Measurements from ENCODE around the gene PRKN.

Gene PRKN

GRCh38 chr6:162528538-162528937 is 199.0 kb downstream of the PRKN start:
- no peak for DNase-seq

- DNase-seq = no peak
Observed at GRCh38 chr6:162526960-162527359, 200.6 kb downstream of the PRKN start.

DNA sequence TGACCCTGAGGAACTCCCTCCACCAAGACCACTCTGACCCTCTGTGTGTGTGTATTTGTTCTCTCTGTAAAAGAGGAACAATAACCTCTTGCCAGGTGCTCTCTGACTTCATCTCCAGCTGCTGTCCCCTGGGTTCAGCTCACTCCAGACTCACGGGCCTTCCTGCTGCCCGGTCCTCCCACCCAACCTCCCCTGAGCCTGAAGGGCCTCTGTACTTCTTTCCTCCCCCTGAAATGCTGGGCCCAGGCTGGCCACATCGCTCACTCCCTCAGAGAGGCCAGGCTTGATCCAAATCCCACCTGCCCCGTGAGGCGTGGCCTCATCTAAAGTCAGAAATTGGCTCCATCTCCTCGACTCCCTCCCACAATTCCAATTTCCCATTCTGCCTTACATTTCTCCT is 202.4 kb downstream of the PRKN start:
- DNase-seq = no peak

GRCh38 chr6:162512744-162513143 is 214.8 kb downstream of the PRKN start:
- DNase-seq = no peak

DNA sequence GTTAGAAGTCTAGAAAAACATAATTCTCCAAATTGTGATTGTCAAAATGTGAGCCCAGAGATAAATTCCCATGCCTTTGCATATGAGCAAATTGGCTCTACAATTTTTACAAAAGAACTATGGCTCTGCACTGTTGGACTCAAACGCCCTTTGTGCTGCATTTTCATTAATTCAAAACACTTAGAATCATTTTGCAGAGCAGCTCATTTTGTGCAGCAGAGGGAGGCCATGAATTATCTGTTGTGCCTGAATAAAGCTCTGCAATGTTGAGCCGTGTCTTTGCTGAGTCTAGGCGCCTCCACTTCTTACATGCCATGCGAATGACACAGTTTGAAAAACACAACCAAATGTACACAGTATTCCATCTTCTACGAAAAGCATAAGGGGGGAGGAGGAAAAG is 230.2 kb downstream of the PRKN start:
- no peak for DNase-seq

- no peak for DNase-seq
Observed at GRCh38 chr6:162493917-162494316, 233.6 kb downstream of the PRKN start.

GRCh38 chr6:162491637-162492036 is 235.9 kb downstream of the PRKN start:
- no peak for DNase-seq

DNA sequence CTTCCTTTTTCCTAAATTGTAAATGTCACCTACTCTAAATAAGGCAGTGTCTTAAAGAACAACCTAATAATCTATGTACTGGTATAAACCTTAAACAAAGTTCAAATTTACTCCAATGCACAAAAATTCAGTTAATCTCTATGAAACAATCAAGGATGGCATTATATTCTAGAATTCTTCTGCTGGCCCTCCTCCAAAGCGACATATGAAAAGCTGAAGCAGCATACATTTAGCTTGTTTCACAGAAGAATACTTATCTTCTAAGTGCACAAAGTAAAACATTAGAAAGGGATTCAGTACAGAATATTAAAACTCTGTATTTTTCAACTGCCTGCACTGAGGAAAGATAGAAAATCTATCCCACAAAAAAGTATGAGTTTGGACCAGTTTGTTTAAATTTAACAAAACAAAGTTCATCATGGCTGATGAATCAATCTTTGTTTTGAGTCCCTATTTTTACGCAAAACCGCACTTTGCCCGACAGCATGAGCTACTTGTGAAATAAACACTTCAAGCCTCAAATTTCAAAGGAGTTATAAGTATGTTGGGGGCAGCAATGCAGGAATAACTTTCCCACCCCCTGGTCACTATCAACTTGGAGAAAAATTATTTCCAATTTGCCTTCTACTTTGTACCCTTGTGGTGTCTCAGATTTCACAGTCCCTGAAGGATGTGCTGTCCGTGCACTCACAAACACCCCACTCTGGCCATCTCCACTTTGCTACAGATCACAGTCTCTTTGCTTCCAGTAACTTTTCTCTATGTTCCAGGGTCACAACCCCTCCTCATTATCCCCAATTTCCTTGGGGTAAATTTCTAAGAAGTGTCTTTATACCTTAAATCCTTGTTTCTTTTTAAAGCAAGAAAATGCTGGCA is 238.2 kb downstream of the PRKN start:
- no peak for DNase-seq

- no peak for DNase-seq
Observed at GRCh38 chr6:162488444-162488843, 239.1 kb downstream of the PRKN start.

DNA sequence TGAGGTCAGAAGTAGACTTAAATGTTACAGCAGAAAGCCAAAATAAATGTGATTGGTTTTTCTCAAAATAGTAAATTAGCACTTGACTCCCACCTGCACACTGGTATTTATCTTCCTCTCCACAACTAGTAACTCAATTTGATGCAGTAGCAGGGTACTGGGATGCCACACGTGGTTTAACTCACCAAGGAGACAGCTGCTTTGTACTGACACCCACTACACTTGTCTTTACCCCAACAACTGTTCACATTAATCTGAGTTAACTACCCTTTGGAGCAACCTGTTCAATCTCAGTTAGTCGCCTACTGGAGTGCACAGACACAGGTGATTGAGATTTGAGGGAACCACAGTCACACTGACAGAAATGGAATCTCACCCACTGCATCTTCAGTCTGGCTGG is 242.1 kb downstream of the PRKN start:
- no peak for DNase-seq

DNA sequence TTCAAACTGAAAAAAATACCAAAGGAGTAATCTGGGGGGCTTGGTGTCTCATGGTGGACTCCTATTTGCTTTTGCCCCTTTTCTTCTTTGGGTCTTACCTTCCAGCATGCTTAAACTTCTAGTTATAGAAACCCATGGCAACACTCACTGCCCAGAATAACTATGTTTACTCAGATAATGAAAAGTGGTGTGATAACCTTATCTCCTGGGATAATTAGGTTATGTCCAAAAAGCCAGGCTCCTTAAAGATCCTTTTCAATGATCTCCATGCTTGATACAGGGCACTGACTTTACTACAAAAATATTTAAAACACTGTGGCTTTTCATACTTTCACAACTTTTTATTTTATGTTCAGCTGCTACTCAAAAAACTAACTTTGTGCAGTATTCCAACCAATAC is 245.6 kb downstream of the PRKN start:
- DNase-seq = no peak

GRCh38 chr6:162481320-162481719 is 246.2 kb downstream of the PRKN start:
- no peak for DNase-seq

DNA sequence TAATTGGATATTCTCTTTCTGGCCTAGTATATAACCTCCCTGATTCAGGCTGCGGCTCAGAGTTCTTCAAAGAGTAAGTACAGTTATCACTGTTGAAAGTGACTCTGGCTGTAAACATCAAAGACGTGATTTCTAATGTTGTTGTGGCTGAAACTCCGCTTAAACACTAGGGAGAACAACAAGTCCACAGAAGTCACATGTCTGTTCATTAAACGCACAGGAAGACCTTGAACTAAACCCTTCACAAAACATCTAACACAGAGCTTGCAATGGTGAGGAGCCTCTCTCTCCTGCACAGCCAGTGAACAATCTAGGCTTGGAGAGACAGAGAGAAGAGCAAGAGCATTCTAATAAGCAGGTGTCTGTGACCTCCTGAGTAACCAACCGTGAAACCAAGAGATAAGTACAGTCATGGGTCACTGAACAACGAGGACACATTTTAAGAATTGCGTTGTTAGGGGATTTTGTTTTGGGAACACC is 249.3 kb downstream of the PRKN start:
- no peak for DNase-seq

DNA sequence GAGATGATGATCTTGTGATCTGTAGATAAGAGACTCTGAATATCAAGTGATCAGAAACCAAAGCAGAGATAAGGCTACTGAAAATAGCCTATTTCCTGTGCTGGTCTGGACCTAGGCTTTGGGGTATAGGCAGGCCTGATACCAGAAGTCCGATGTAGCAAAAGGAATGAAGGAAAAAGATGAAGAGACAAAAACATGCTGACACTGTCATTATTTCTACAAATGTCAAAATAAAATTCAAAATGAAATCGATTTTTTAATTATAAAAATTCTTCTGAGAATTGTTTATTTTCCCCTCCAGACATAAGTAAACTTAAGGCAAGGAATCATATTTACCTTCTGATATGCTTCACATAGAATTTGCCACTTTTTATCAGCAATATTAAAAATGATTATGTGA is 252.8 kb downstream of the PRKN start:
- DNase-seq = no peak

DNA sequence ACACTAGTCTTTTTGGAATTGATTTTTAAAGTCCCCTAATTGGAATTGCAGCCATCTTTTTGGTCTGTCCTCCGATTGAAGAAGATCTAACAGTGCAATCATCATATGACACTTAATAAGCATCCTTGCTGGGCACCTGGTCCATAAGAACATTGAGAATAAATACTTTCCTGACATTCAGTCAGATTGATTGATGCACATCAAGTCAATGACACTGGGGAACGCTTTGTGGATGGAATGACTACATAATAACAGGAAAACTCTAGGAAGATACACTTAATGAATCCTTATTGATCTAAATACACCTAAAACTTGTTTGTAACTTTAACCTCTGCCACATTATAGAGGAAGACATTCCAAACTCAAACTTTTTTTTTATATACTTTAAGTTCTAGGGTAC is 255.7 kb downstream of the PRKN start:
- DNase-seq = no peak

DNA sequence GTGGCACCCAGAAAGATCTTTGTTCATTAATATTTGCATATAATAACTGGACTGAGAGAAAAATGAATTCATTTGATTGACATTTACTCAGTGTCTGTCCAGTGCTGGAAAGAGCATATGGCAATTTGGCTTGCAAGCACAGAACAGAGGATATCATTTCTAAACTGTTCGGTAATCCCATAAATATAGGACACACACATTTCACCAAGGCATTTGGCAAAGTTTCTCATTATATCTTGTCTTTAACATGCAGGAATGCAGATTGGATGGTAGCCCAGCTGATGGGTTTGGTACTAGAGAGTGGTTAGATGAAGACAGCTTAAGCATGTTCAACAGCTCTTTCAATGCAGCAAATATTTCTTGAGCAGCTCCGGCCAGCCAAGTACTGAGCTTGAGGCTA is 259.2 kb downstream of the PRKN start:
- DNase-seq = no peak

DNA sequence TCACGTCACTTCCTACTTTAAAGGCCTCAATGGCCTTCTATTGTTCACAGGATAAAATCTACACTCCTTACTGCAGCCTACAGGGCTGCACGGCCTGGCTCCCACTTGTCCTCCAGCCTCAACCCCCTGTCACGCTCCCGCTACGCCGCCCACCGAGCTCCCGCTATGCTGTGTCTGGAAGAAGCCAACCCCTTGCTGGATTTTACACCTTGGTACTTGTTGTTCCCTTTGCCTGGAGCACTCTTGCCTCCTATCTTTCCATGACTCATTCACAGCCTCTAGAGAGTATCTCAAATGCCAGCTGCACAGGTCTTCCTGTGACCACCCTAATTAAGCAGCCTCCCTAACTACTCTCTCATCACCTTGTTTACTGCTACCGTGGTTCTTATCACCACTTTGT is 259.9 kb downstream of the PRKN start:
- no peak for DNase-seq

- DNase-seq = no peak
Observed at GRCh38 chr6:162463576-162463975, 264.0 kb downstream of the PRKN start.

- DNase-seq = no peak
Observed at GRCh38 chr6:162459985-162460384, 267.6 kb downstream of the PRKN start.

DNA sequence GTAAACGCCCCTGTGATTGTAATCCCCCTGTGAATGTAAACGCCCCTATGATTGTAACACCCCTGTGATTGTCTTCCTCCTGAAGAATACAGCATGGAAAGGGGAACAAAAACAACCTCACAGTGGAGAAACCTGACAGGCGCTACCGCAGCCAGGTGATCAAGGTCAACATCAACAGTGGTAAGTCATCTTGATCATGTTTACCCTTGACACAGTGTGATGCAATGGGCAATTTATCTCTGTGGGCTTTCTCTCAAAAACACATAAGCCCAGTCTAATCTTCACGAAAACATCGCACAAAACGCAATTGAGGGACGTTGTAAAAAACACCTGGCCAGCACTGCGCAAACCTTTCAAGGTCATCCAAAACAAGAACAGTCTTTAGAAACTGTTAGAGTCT is 277.2 kb downstream of the PRKN start:
- DNase-seq = no peak

- no peak for DNase-seq
Observed at GRCh38 chr6:162448294-162448693, 279.3 kb downstream of the PRKN start.

DNA sequence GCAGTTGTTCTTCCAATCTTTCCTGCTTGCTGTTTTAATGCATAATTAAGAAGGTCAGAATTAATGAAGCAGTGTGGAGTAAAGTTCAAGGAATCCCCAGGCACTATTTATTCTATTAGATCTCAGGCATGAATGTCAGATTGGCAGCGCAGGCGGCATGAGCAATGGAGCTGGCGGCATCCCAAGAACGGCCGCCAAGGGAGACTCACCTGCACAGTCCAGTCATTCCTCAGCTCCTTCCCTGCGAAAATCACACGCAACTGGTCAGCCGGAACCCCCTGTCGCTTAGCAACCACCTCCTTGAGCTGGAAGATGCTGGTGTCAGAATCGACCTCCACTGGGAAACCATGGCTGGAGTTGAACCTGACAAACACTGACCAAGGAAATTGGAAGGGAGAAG is 284.5 kb downstream of the PRKN start:
- DNase-seq = no peak

DNA sequence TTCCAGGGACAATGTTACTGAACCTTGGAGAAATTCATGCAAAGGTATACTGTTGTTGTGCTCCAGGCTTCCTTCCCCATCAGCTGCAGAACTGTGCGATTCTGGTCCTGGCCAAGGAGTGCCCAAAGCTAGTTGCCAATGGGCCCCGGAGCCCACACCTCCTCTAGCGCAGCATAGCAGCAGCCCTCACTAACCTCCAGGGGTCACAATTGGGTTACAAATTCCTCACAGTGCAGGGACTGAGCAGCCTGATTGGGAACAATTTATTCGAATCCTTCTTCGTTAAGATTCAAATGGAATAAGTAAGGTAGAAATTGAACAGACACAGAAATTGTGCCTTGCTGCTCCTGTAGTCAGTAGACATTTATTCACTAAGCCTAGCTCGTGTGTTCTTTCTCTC is 284.9 kb downstream of the PRKN start:
- no peak for DNase-seq

GRCh38 chr6:162441991-162442390 is 285.6 kb downstream of the PRKN start:
- no peak for DNase-seq

DNA sequence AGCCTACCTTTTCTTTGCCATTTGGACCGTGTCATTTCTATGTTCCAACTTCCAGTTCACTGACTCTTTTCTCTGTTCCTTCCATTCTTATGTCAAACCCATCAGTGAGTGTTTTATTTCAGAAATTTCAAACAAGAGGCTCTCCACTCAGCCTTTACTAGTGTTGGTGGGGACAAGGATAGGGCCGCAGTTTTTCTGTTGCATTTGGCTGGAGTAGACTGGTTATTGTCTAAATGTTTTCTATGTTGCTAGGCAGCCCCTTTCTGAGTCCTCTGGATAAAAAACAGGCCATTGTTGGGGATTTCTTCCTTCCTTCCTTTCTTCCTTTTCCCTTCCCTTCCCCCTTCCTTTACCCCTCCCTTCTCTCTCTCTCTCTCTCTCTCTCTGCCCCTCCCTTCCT is 288.6 kb downstream of the PRKN start:
- DNase-seq = no peak
